Astrocyte (in vitro differentiated cells and primary cell): ENCODE measurements around the gene DUSP15.

Source experiments
- CTCF ChIP-seq: IDR thresholded peaks from 2 replicates; pipeline ENCODE4 v1.5.1; 2011; ENCODE audit warnings: low read depth, mild to moderate bottlenecking, inconsistent platforms, low read length, moderate library complexity; ENCODE audit not compliant: insufficient read depth
- EZH2 ChIP-seq: IDR thresholded peaks from 2 replicates; pipeline ENCODE4 v1.6.1; 2012; ENCODE audit warnings: mild to moderate bottlenecking, low read length, inconsistent platforms; ENCODE audit not compliant: insufficient read depth

DNA sequence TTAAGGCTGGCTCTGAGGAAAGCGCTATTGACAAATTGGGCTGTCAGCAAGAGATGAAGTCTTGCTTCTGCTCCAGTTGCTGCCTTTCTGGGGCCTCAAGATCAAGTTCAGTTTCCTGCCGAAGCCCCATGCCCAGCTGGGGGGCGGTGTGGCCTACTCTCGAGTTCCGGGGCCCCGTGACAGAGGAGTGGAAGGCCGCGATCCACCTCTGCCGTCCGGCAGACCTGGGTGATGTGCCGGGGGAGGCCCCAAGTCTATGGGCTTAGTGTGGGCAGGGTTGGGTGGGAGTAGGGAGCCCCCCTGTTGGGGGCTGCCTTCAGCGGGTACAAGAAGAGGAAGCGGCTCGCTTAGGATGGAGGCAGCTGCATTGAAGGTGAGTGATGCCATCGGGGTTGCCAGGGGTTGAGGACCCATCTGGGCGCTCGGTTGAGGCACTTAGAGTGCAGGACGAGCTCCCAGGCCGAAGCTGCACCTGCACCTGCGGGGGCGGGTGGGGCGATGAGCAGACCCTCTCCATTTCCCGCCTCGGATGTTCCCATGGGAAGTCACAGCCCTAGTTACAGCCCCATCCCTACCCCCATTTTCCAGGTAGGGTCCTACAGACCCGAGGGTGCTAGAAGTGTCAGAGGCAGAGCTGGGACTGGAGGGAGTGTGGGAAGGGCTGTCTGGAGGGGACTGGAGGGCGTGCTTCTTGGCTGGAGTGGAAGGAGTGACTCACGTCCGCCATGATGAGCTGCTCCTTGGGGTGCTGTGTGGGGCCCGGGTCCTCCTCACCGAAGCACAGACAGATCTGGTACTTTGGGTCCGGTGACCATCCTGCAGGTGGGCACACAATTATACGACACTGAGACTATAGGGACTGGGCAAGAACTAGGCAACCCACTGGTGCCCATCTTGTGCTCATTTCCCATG is 22.0 kb downstream of the DUSP15 start:
- no peak for TF ChIP-seq CTCF
- TF ChIP-seq EZH2 = no peak
